IPS DF 6.9 (cell line): ENCODE data around the gene SLC39A7.

Experiments
- DNase-seq: peaks from one replicate; pipeline ENCODE4 v3.0.0-alpha.2; 2013; ENCODE audit warnings: low read depth, low spot score
- H3K27ac ChIP-seq: one replicate; pipeline ENCODE4 v1.5.1; 2013; ENCODE audit warnings: low read length, control low read depth
- H3K27me3 ChIP-seq: 2 replicates; pipeline ENCODE4 v1.6.1; 2013; ENCODE audit warnings: mild to moderate bottlenecking, low read length; ENCODE audit not compliant: control insufficient read depth, insufficient read depth
- H3K36me3 ChIP-seq: 2 replicates; pipeline ENCODE4 v1.6.1; 2013; ENCODE audit warnings: low read length; ENCODE audit not compliant: control insufficient read depth, insufficient read depth
- H3K4me1 ChIP-seq: 2 replicates; pipeline ENCODE4 v1.6.1; 2013; ENCODE audit warnings: low read length; ENCODE audit not compliant: control insufficient read depth, insufficient read depth
- H3K4me3 ChIP-seq: 2 replicates; pipeline ENCODE4 v1.5.1; 2013; ENCODE audit warnings: mild to moderate bottlenecking, low read length
- H3K9me3 ChIP-seq: 2 replicates; pipeline ENCODE4 v1.6.1; 2013; ENCODE audit warnings: low read length, inconsistent platforms; ENCODE audit not compliant: control insufficient read depth, insufficient read depth
- whole genome bisulfite sequencing: extraction: QIAGEN DNeasy Blood & Tissue Kit; methylation state at CpG from one replicate; pipeline ENCODE4 v1.1.7; 2013; ENCODE audit warnings: mixed read lengths, missing lambda C conversion rate; ENCODE audit not compliant: insufficient read length, insufficient coverage; 5-methylcytosine and 5-hydroxymethylcytosine counted together

SLC39A7 gene

DNA sequence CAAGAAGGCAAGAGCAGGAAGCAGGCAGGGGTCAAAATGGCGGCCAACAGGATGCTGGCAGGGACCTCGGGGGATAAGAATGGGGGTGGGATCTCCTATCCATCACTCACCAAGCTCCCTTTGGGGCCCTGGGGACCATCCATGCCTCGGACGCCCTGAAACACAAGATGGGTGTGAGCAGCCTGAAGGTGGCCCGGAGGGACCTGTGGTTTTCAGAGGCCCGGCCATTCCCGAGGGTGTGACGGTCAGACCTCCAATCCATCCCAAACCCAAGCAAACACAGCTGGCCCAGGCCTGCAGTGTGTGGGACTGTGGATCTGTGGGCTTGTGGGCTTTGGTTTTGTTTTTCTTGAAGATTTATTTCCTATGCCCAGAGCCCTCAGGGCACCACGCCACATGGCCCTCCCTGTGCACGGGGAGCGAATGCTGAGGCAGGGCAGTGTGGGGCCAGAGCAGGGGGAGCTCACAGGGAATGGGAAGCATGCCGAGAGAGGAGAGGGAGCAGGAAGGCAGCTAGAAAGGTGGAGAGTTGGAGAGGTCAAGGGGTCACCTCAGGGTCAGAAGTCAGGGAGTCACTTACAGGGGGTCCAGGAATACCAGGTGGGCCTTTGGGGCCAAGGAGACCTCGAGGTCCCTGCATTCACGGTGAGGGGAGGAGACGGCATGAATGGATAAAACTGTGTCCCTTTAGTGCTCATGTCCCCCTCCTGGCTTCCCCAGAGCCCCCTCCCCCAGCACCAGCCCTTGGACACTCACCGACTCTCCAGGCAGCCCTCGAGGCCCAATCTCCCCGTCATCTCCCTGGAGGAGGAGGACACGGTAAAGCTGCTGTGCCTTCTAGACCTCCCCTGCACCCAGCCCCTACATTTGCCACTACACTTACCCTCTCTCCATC lies 22.9 kb upstream of the SLC39A7 start:
- Histone ChIP-seq H3K27me3 (no peaks in the 10 kb centered on the region), H3K36me3 (no peaks in the 10 kb centered on the region), H3K27ac (no peak overlapping the region), H3K4me3 (no peak overlapping the region), H3K9me3 (no peaks in the 10 kb centered on the region), H3K4me1 (no peaks in the 10 kb centered on the region; the same call in 1 of the 2 replicates)
- no peak for DNase-seq
- no CpG with 5 or more reads among the region's 19 CpGs for WGBS

DNA sequence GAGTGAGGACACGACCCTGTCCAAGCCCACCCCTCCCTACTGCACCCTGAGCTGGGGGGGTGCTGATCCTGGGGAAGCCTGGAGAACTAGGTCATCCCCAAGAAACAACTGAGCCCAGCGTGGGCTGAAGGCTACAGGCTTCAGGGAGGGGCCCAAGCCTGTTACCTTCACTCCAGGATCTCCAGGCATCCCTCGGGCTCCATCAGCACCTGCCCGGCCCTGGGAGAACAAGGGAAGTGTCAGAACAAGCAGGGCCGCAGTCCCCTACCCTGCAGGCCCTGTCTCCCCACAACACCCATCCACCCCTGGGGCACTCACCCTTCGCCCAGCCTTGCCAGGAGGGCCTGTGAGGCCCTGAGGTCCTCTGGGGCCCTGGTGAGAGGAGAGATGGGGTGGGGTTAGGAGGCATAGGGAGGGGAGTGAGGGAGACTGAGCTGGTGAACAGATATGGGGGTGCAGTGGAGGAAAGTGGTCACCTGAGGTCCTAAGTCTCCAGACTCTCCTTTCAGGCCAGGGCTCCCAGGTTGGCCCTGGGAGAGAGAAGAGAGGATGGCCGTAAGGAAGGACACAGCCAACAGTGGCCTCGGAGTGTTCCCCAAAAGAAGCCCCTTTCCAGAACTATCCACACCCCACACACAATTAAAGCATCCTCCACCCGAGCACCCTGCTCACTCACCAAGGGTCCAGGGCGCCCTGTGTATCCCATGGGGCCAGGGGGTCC lies 21.8 kb upstream of the SLC39A7 start:
- H3K36me3 ChIP-seq = no peaks in the 10 kb centered on the region
- DNase-seq = no peak
- H3K9me3 ChIP-seq = no peaks in the 10 kb centered on the region
- no peak overlapping the region for H3K27ac ChIP-seq
- no peaks in the 10 kb centered on the region for H3K27me3 ChIP-seq
- no peaks in the 10 kb centered on the region for H3K4me1 ChIP-seq
- H3K4me3 ChIP-seq = no peak overlapping the region
- WGBS = no CpG with 5 or more reads among the region's 10 CpGs

DNA sequence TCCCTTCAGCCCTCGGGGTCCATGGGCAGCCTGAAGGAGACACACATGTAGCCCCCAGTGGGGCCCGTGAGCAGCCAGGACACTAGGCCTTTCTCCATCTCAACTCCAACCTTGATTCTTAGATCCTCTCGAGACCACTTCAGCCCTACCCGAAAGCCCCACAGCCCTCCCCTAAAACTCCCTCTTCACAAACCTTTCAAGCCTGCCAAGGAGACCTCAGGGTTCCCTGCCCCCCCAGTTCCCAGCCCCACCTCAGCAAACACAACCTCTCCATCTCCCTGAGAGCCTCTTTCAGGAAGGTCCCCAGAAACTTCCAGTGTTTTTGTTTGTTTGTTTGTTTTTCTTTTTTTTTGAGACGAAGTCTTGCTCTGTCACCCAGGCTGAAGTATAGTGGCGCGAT lies 19.5 kb upstream of the SLC39A7 start:
- Histone ChIP-seq H3K27me3 (no peaks in the 10 kb centered on the region), H3K36me3 (no peaks in the 10 kb centered on the region), H3K4me3 (no peak overlapping the region), H3K27ac (no peak overlapping the region), H3K4me1 (0 out of 2 replicates have a peak, but pooled peaks cover 2% of the 10 kb centered on the region), H3K9me3 (no peaks in the 10 kb centered on the region)
- no peak for DNase-seq
- WGBS = no CpG with 5 or more reads among the region's 7 CpGs

DNA sequence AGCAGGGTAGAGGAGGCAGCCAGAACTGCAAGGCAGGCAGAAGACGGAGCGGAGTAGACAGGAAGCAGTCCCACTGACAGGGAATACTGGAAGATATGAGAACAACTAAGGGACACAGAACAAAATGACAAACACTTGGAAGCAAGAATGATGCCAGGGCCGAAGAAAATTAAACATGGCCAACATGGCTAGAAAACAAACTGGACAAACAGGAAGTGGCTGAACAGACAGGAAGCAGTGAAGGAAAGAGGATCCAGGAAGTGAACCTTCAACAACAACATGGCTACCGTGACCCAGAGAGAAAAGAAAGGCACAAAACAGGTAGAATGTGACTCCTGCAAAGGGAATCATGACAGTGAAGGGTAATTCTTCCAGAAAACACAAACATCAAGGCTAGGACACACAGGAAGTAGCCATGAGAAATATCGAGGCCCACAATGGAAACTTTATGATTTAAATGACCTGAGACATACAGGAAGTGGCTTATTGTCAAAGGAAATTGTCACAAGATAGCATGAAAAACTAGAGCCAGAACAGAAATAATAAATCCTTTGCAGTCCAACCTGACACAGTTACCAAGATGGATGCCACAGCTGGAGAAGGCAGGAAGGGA lies 17.5 kb upstream of the SLC39A7 start:
- no CpG with 5 or more reads among the region's 5 CpGs for WGBS
- H3K4me1 ChIP-seq = 0 out of 2 replicates have a peak, but pooled peaks cover 2% of the 10 kb centered on the region
- H3K9me3 ChIP-seq = no peaks in the 10 kb centered on the region
- no peaks in the 10 kb centered on the region for H3K27me3 ChIP-seq
- H3K27ac ChIP-seq = no peak overlapping the region
- no peak overlapping the region for H3K4me3 ChIP-seq
- no peaks in the 10 kb centered on the region for H3K36me3 ChIP-seq
- DNase-seq = no peak

DNA sequence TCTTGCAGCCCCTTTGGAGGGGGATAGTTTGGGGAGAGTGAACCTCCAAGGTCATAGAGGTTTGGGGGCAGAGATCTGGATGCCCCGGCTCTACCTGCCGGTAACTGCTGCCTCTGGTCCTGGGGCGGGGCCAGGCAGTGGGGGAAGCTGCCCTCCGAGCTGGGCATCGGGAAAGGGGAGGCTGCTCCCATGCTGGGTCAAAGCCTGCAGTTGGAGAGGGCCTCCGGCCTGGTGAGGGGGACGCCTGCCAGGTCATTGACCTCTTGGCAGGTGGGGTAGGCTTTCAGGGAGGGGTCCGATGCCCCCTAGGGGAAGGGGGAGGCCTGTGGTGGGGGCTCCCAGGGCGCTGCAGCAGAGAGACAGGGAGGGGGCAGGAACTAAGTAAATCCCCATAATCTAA lies 15.5 kb upstream of the SLC39A7 start:
- DNase-seq = no peak
- WGBS = no CpG with 5 or more reads among the region's 9 CpGs
- Histone ChIP-seq H3K27me3 (no peaks in the 10 kb centered on the region), H3K4me1 (0 out of 2 replicates have a peak, but pooled peaks cover 2% of the 10 kb centered on the region), H3K9me3 (no peaks in the 10 kb centered on the region), H3K4me3 (no peak overlapping the region), H3K36me3 (no peaks in the 10 kb centered on the region), H3K27ac (no peak overlapping the region)

DNA sequence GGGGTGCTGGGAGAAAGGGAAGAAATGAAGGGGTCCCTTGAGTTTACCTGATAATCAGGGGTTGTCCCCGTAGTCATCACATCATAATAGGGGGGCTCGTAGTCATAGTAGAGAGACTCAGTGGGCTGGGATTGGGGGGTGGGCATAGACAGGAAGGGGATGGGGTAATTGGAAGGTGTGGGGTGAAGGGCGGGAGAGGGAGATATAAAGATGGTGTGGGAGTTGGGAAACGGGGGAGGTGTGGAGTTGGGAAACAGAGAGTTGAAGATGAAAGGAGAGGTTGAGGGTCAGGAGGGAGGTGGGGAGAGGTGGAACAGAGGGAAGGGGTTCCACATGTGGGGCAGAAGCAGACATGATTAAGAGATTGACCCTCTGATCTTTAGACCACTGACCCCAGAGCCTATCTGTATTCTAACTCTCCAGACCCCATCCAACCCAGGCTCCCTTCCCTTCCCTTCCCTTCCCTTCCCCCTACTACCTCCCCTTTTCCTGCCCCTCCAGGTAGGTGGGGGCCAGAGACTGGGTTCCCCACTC lies 14.9 kb upstream of the SLC39A7 start:
- DNase-seq = no peak
- H3K9me3 ChIP-seq = no peaks in the 10 kb centered on the region
- H3K36me3 ChIP-seq = no peaks in the 10 kb centered on the region
- no peak overlapping the region for H3K4me3 ChIP-seq
- WGBS = 100% methylated on average over 2 of the region's 4 CpGs
- no peaks in the 10 kb centered on the region for H3K27me3 ChIP-seq
- H3K27ac ChIP-seq = no peak overlapping the region
- 0 out of 2 replicates have a peak, but pooled peaks cover 2% of the 10 kb centered on the region for H3K4me1 ChIP-seq

DNA sequence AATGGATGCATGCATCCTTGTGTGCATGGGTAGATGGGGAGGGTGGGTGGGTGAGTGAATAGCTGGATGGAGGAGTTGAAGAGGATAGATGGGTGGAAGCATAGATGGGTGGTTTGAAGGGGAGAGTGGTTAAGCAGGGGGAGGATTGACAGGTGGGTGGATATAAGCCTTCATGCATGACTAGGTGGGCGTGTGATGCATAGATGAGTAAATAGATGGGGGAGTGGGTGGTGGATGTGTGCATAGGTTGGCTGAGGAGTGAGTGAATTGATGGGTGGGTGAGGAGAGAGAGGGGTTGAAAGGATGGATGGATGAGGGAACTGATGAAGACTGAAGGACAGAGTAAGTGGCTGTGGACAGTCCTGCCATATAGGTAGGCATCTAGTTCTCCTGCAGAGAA lies 12.9 kb upstream of the SLC39A7 start:
- Histone ChIP-seq H3K27me3 (peaks cover 2% of the 10 kb centered on the region; the same call in 1 of the 2 replicates), H3K36me3 (no peaks in the 10 kb centered on the region), H3K4me3 (no peak overlapping the region), H3K27ac (no peak overlapping the region), H3K9me3 (no peaks in the 10 kb centered on the region), H3K4me1 (peaks cover 9% of the 10 kb centered on the region)
- no CpG with 5 or more reads among the region's 1 CpG for WGBS
- no peak for DNase-seq

DNA sequence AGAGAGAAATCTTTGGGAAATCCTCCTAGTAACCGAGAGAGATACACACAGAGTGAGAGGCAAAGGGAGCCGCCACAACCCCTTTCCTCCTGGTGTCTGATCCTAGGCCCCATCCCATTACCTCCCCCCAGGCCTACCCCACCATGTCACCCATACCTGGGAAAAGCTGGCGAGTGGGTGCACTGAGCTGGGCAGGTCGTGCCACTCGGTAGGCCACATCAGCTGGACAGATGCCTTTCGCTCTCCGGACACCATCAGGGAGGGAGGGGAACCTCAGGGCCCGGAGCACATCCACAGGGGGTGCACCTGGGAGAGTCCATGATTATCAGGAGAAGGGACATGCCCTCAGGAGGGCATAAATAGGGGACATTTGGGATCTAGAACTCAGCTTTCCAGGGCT lies 11.5 kb upstream of the SLC39A7 start:
- no peaks in the 10 kb centered on the region for H3K9me3 ChIP-seq
- H3K4me1 ChIP-seq = peaks cover 9% of the 10 kb centered on the region
- no peak overlapping the region for H3K27ac ChIP-seq
- DNase-seq = no peak
- peaks cover 2% of the 10 kb centered on the region; the same call in 1 of the 2 replicates for H3K27me3 ChIP-seq
- no peak overlapping the region for H3K4me3 ChIP-seq
- H3K36me3 ChIP-seq = no peaks in the 10 kb centered on the region
- WGBS = no CpG with 5 or more reads among the region's 8 CpGs

DNA sequence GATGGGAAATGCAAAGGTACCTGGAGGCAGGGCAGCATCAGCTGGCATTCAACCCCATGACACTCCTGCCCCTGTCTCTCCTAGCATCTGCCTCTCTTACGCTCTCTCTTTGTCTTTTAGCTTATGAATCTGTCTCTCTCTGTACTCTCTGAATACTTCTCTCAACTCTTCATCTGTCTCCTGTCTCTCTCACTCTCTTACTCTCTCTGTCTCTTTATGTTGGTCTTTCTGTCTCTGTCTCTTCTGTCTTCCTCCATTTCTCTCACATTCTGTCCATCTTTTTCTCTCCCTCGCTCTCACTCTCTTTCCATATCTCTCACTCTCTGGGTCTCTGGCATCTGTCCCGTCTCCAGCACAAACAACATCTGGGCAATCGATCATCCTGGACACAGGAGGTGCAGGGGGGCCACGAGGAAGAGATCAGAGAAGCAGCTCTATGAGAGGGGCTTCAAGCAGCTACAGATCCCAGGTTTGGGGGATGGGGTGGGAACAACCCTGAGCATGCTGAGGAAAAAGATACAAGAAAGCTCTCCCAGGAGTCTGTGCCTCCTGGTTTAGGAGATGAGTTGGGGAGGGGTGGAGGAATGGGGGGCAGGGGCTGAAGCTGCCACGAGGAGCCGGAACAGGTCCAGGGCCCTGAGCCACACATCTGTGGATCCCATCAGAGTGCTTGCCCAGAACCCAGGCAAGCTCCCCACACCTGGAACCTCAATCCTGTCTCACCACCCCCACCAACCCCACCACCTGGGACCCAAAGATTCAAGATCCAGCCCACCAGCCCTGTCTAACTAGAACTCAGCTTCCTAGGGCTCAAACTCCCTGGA lies 10.8 kb upstream of the SLC39A7 start:
- H3K27me3 ChIP-seq = peaks cover 2% of the 10 kb centered on the region; the same call in 1 of the 2 replicates
- WGBS = 100% methylated on average over 1 of the region's 7 CpGs

More for the DNA sequence above, 10.8 kb upstream of the SLC39A7 start:
- H3K9me3 ChIP-seq = no peaks in the 10 kb centered on the region
- DNase-seq = no peak
- H3K4me1 ChIP-seq = peaks cover 9% of the 10 kb centered on the region
- no peak overlapping the region for H3K27ac ChIP-seq
- H3K4me3 ChIP-seq = no peak overlapping the region
- no peaks in the 10 kb centered on the region for H3K36me3 ChIP-seq
